BJ (cell line): ENCODE data around the gene TMTC1. TPM values are rescaled to one million over a fixed set of nuclear protein-coding genes. Genes with fewer than 3 reads are reported as not detected.

Experiments used
- CTCF ChIA-PET: fragments of 350-600 bp; formaldehyde crosslinking; extraction: SDS; loops from one replicate; lab custom pipeline; 2021; ENCODE audit warnings: antibody characterized with exemption, inconsistent platforms; lab: Yijun Ruan, JAX
- POLR2A ChIA-PET: fragments of 300-600 bp; sonication (Branson Sonifier 250); formaldehyde crosslinking; extraction: SDS; loops from one replicate; lab custom pipeline; 2021; ENCODE audit warnings: antibody characterized with exemption; lab: Charles Lee
- DNase-seq: peaks from one replicate; pipeline ENCODE4 v3.0.0-alpha.2; 2011; ENCODE audit warnings: low read depth
- H3K27me3 ChIP-seq: 2 replicates; pipeline ENCODE4 v1.6.0; 2011; ENCODE audit warnings: low read length; ENCODE audit not compliant: control insufficient read depth, insufficient read depth
- H3K36me3 ChIP-seq: 2 replicates; pipeline ENCODE4 v1.5.1; 2011; ENCODE audit warnings: low read length; ENCODE audit not compliant: control insufficient read depth, insufficient read depth
- H3K4me3 ChIP-seq: 2 replicates; pipeline ENCODE4 v1.5.1; 2011; ENCODE audit warnings: low read depth, mild to moderate bottlenecking, control low read depth, low read length
- polyA plus RNA-seq: library from polyadenylated mRNA; depleted of rRNA; stranded (reverse); fragments of >200 nt; gene quantifications from 2 replicates; pipeline ENCODE4 v1.2.3, GENCODE V29; 2011
- TF ChIP-seq, protein P1 (sequence below): IDR thresholded peaks from 2 replicates; pipeline ENCODE4 v1.5.1; 2011; ENCODE audit warnings: low read depth, mild to moderate bottlenecking, control low read depth, inconsistent platforms, low read length, moderate library complexity; ENCODE audit not compliant: insufficient read depth

Gene TMTC1
- polyA plus RNA-seq, 1 experiment = 21.8 TPM

DNA sequence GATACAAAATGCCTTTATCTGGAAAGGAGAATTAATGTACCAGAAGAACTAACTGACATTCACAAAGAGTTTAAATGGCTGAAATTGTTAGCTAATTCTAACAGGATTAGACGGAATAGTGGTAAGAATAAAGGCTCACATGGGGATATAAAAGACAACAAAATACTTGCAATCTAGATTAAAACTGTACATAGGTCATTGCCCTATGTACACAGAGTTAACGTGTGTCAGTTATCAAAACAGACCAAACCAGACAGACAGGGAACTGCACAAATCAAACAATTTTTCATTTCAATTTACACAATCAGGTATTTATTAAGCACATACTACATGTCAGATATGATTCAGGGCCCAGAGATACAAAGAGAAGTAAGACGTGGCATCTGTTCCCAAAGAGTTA lies 12.6 kb downstream of the TMTC1 start:
- POLR2A ChIA-PET = no interaction called here
- Histone ChIP-seq H3K4me3 (no peak overlapping the region), H3K36me3 (no peaks in the 10 kb centered on the region), H3K27me3 (no peaks in the 10 kb centered on the region)
- no peak for DNase-seq
- TF ChIP-seq, protein P1, sequence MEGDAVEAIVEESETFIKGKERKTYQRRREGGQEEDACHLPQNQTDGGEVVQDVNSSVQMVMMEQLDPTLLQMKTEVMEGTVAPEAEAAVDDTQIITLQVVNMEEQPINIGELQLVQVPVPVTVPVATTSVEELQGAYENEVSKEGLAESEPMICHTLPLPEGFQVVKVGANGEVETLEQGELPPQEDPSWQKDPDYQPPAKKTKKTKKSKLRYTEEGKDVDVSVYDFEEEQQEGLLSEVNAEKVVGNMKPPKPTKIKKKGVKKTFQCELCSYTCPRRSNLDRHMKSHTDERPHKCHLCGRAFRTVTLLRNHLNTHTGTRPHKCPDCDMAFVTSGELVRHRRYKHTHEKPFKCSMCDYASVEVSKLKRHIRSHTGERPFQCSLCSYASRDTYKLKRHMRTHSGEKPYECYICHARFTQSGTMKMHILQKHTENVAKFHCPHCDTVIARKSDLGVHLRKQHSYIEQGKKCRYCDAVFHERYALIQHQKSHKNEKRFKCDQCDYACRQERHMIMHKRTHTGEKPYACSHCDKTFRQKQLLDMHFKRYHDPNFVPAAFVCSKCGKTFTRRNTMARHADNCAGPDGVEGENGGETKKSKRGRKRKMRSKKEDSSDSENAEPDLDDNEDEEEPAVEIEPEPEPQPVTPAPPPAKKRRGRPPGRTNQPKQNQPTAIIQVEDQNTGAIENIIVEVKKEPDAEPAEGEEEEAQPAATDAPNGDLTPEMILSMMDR = no peak
- CTCF ChIA-PET = no interaction called here

DNA sequence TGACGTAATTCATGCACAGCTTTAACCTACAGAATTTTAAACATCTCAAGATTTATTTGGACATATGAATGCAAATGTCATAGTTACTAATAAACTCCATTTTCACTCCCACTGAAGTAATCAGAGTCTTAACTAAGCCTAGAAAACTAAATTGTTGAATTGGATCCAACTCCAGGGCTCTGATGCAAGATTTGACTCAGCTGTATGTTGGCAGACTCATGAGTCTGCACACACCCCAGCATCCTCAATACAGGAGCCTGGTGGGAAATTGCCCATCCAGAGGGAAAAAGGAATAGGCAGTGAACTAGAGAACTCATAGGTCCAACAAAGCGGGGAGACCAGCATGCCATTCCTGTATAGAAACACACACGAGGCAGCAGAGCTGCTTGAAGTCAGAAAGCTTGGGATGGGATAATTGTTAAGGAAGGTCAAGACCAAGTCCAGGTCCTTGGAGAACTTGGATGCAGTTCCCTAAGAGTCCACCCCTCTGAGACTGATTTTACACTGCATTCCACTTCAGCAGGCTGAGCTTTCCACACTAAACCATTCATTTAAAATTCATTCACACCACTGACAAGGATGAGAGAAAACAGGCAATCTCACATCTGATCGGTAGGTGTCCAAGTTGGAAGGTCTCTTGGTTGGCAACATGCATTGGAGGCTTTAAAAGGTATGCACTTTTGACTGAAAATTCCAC lies 14.4 kb downstream of the TMTC1 start:
- no peaks in the 10 kb centered on the region for H3K36me3 ChIP-seq
- POLR2A ChIA-PET = no interaction called here
- TF ChIP-seq, protein P1 = no peak
- DNase-seq = peak; percentile 44
- H3K4me3 ChIP-seq = no peak overlapping the region
- CTCF ChIA-PET = interaction anchor here (0.5 to 0.6 kb wide), 2 partner anchors 10 to 133 kb away, joined by 3 read pairs; no protein-coding TSS in a partner anchor
- no peaks in the 10 kb centered on the region for H3K27me3 ChIP-seq

DNA sequence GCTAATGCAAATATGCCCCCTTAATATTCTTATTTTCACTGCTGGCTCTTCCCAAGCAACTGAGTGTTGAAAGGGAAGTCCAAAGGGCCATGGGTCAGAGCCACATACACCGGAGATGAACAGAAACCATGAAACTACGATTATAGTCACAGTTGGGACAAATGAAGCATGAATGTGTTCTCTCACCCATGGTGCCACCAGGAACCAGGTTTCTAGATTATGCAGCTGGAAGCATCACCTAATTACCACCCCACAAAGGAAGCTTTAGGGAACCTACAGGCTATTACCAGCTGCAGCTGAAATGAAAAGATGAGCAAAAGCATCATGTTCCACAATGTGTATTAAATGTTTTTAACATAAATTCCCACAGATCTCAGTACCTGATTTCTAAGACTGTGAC lies 15.4 kb downstream of the TMTC1 start:
- no peak for DNase-seq
- TF ChIP-seq, protein P1 = no peak
- CTCF ChIA-PET = no interaction called here
- H3K4me3 ChIP-seq = no peak overlapping the region
- H3K27me3 ChIP-seq = no peaks in the 10 kb centered on the region
- POLR2A ChIA-PET = no interaction called here
- no peaks in the 10 kb centered on the region for H3K36me3 ChIP-seq

DNA sequence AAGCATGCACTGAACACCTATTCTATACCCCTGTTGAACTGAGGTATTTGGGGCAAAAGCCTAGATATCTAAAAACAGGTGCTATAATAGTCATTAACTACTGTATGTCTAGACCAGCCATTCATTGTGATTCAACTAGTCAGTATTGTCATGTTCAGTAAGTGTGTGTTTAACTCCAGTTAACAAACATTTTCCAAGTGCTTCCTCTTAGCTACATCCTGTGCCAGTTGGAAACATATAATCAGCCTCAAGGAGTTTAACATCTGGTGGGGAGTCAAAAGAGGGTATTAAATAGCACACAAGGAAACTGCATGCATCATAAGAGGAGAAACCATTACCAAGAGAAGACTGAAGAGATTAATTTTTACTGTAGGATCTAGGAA lies 20.4 kb downstream of the TMTC1 start:
- no peaks in the 10 kb centered on the region for H3K27me3 ChIP-seq
- ChIA-PET CTCF (no interaction called here), POLR2A (no interaction called here)
- no peak for DNase-seq
- H3K36me3 ChIP-seq = no peaks in the 10 kb centered on the region
- H3K4me3 ChIP-seq = no peak overlapping the region
- TF ChIP-seq, protein P1 = no peak

DNA sequence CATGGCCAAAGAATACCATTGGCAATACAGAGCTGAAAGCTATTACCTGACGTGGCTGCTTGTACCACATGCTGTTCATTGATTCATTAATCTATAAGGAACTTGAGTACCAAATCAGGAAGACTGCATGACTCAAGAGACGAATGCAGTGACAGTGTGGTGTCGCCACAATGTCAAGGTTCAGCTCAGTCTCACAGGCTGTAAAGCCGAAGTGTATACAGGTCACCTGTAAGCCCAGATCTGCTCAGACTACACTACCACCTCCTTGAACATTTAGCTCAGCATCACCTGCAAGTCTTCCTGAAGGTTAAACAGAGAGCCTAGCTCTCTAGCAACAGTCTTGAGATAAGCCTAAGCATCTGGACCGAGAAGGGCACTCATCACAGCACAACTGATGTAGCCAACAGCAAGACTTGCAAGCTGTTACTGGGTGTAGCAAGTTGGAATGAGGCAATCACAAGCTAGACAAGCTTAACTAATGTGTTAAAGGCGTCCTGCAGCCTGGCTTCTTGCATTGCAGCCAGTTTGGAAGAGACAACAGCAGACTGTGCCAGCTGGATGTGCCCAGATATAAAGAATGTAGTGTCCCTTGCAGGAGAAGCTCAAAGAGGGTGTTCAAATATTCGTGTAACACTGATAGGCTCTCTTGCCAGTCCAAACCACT lies 21.0 kb downstream of the TMTC1 start:
- no peak for DNase-seq
- ChIA-PET CTCF (no interaction called here), POLR2A (no interaction called here)
- TF ChIP-seq, protein P1 = no peak
- Histone ChIP-seq H3K36me3 (no peaks in the 10 kb centered on the region), H3K27me3 (no peaks in the 10 kb centered on the region), H3K4me3 (no peak overlapping the region)
